ENCODE measurements around the gene TSPAN5. TPM values are rescaled to one million over a fixed set of nuclear protein-coding genes. Genes with fewer than 3 reads are reported as not detected.
A peak's percentile ranks its signal among the peaks of the same experiment; 100 is the strongest.

Gene TSPAN5
- 38.6 and 54.5 TPM in 2 replicates for polyA plus RNA-seq (2012; rRNA removed)
- 50.9 and 52.2 TPM in 2 replicates for polyA plus RNA-seq (2012; cell fraction: cytosol; rRNA removed)
- 31.5 and 41.2 TPM in 2 replicates for polyA plus RNA-seq (2012; cell fraction: nucleus; rRNA removed)

- Histone ChIP-seq H3K27ac (ENCODE audit: low read depth in 2 of 2, low read length in 1 of 2) (peak within 1 kb of the TSS; percentile 87 to 99), H3K4me2 (peak within 1 kb of the TSS; percentile 98), H3K9me3 (no peaks in the 10 kb centered on the region), H3K27me3 (ENCODE audit: insufficient read depth) (no peaks in the 10 kb centered on the region), H3K9ac (peak within 1 kb of the TSS; percentile 96), H3K4me3 (ENCODE audit: low read depth in 2 of 2, low read length in 1 of 2) (peak within 1 kb of the TSS; percentile 96), H3K9me2 (no peaks in the 10 kb centered on the region), H3K4me1 (ENCODE audit: control insufficient read depth in 1 of 2, insufficient read depth in 2 of 2, low read depth in 1 of 2, low read length in 1 of 2) (peaks cover 19 to 27% of the 10 kb centered on the region in 2 experiments), H3K36me3 (replicated peaks in 1 of 2; ENCODE audit: control insufficient read depth in 1 of 2, insufficient read depth in 2 of 2, low read length in 1 of 2) (no peaks in the 10 kb centered on the region), H3K79me2 (ENCODE audit: insufficient read depth) (peaks cover 52% of the 10 kb centered on the region), H2AFZ (ENCODE audit: low read depth) (peak within 1 kb of the TSS; percentile 80), H3F3A (replicated peaks; ENCODE audit: insufficient read depth) (peaks cover 40% of the 10 kb centered on the region), H4K20me1 (ENCODE audit: insufficient read depth) (no peaks in the 10 kb centered on the region)
- ChIA-PET POLR2A (interaction anchor here (0.6 to 2.2 kb wide), 4 partner anchors 271 to 519 kb away, joined by 3 to 8 read pairs (median 4); partner anchors contain the start of genes EIF4E and RAP1GDS1), CTCF (interaction anchor here (0.6 to 3.1 kb wide), 9 partner anchors 10 to 350 kb away, joined by 3 to 25 read pairs (median 4); partner anchors contain the start of gene METAP1)
- DNase-seq = peak; percentile 95
- WGBS (ENCODE audit: low lambda C conversion rate) = under 1% methylated on average over 41 of the region's 113 CpGs
- TF ChIP-seq NRF1 (IDR thresholded peaks at IDR 0.05; ENCODE audit: low read depth, low read length) = peak; percentile 62
- no peak for TF ChIP-seq USF1 (IDR thresholded peaks at IDR 0.05; ENCODE audit: borderline replicate concordance, low read depth)
- peak; percentile 65 for TF ChIP-seq POLR2AphosphoS5 (IDR thresholded peaks at IDR 0.05; ENCODE audit: low read depth, low read length)
- TF ChIP-seq RAD21 (IDR thresholded peaks at IDR 0.05; ENCODE audit: low read length) = 0 out of 2 replicates have a peak, but pooled peaks have one; percentile 9
- peak; percentile 27 for TF ChIP-seq TAF1 (IDR thresholded peaks at IDR 0.05; ENCODE audit: borderline replicate concordance, low read depth, low read length)
- TF ChIP-seq RFX5 (IDR thresholded peaks at IDR 0.05; ENCODE audit: low read length) = 0 out of 2 replicates have a peak, but pooled peaks have one; percentile 14
- no peak for TF ChIP-seq TCF12 (IDR thresholded peaks at IDR 0.05)
- peak; percentile 27 for TF ChIP-seq CHD2 (IDR thresholded peaks at IDR 0.05; ENCODE audit: low read length, partially characterized antibody)
Observed at GRCh38 chr4:98658287-98659105, at the start of gene TSPAN5. TSS of gene TSPAN5 (minus strand) at chr4:98658611.

- 9% methylated on average over 1 of the region's 1 CpG for WGBS (ENCODE audit: low lambda C conversion rate)
- Histone ChIP-seq H3K27ac (ENCODE audit: low read depth in 2 of 2, low read length in 1 of 2) (no peak overlapping the region), H3K9ac (no peak overlapping the region), H3K9me2 (no peaks in the 10 kb centered on the region), H3K4me1 (ENCODE audit: control insufficient read depth in 1 of 2, insufficient read depth in 2 of 2, low read depth in 1 of 2, low read length in 1 of 2) (no peaks in the 10 kb centered on the region; a peak in 1 of 4 replicates), H2AFZ (ENCODE audit: low read depth) (no peak overlapping the region), H3K9me3 (peaks cover 6% of the 10 kb centered on the region; the same call in 1 of the 2 replicates), H3F3A (replicated peaks; ENCODE audit: insufficient read depth) (no peaks in the 10 kb centered on the region), H3K79me2 (ENCODE audit: insufficient read depth) (no peaks in the 10 kb centered on the region), H3K4me3 (ENCODE audit: low read depth in 2 of 2, low read length in 1 of 2) (no peak overlapping the region), H4K20me1 (ENCODE audit: insufficient read depth) (no peaks in the 10 kb centered on the region), H3K36me3 (replicated peaks in 1 of 2; ENCODE audit: control insufficient read depth in 1 of 2, insufficient read depth in 2 of 2, low read length in 1 of 2) (no peaks in the 10 kb centered on the region), H3K27me3 (ENCODE audit: insufficient read depth) (no peaks in the 10 kb centered on the region), H3K4me2 (no peak overlapping the region)
- POLR2A ChIA-PET = no interaction called here
- no peak for DNase-seq
- CTCF ChIA-PET = no interaction called here
- TF ChIP-seq GATA2 (CRISPR knock-in tag; IDR thresholded peaks at IDR 0.05) (no peak), RAD21 (IDR thresholded peaks at IDR 0.05; ENCODE audit: low read length) (no peak), FOSL2 (IDR thresholded peaks at IDR 0.05; ENCODE audit: borderline replicate concordance, low read depth) (no peak), TCF12 (IDR thresholded peaks at IDR 0.05) (no peak), FOXJ3 (CRISPR knock-in tag; IDR thresholded peaks at IDR 0.05) (no peak), CTCF (IDR thresholded peaks at IDR 0.05) (no peak), RXRA (IDR thresholded peaks at IDR 0.05; ENCODE audit: borderline replicate concordance, low read depth) (no peak), CHD2 (IDR thresholded peaks at IDR 0.05; ENCODE audit: low read length, partially characterized antibody) (no peak), SMC3 (IDR thresholded peaks at IDR 0.05; ENCODE audit: low read depth, low read length) (no peak), MEF2A (IDR thresholded peaks at IDR 0.05; ENCODE audit: borderline replicate concordance, low read depth) (no peak), EZH2phosphoT487 (IDR thresholded peaks at IDR 0.05; ENCODE audit: borderline replicate concordance, low read depth) (no peak), NRF1 (IDR thresholded peaks at IDR 0.05; ENCODE audit: low read depth, low read length) (no peak), ZBTB33 (IDR thresholded peaks at IDR 0.05; ENCODE audit: borderline replicate concordance, low read depth) (no peak), JUND (IDR thresholded peaks at IDR 0.05) (no peak), USF2 (IDR thresholded peaks at IDR 0.05; ENCODE audit: borderline replicate concordance, low read depth, low read length) (no peak), ELF1 (IDR thresholded peaks at IDR 0.05) (no peak), EP300 (IDR thresholded peaks at IDR 0.05; ENCODE audit: borderline replicate concordance in 1 of 2, low read depth in 1 of 2, low read length in 1 of 2) (no peak)
Observed at GRCh38 chr4:98706935-98707334, 48.5 kb upstream of the TSPAN5 start.

Data from SK-N-SH (cell line).